ENCODE results near the gene POLDIP2. TPM values are rescaled to one million over a fixed set of nuclear protein-coding genes. Genes with fewer than 3 reads are reported as not detected.

The POLDIP2 gene
- total RNA-seq, 2 experiments from 2014 or later: 128 to 133 TPM

- POLR2A ChIA-PET: interaction anchor here (0.6 kb wide), 1 partner anchor 8 kb away, joined by 3 read pairs; no protein-coding TSS in a partner anchor
- CTCF ChIA-PET: no interaction called here
Measured at GRCh38 chr17:28391401-28391800, 34.1 kb upstream of the POLDIP2 start.

DNA sequence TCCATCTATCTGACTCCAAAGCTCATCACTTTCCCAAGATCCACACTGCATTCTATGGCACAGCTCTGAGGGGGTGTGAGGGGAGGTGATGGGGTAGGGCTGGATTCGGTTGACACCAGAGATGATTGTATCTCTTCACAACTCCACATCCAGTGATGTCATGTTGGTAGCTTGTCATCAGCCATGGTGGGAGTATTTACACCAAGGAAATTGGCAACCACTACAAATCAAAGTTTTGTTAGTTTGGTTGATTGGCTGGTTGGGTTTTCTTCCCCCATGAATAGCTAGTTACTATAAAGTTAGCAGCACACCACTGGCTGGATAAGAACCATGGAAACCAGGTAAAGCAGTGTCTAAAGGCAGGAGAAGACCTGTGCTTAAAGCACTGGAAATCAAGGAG, 33.7 kb upstream of the POLDIP2 start:
- POLR2A ChIA-PET: interaction anchor here (0.6 kb wide), 1 partner anchor 9 kb away, joined by 3 read pairs; no protein-coding TSS in a partner anchor
- CTCF ChIA-PET: no interaction called here

DNA sequence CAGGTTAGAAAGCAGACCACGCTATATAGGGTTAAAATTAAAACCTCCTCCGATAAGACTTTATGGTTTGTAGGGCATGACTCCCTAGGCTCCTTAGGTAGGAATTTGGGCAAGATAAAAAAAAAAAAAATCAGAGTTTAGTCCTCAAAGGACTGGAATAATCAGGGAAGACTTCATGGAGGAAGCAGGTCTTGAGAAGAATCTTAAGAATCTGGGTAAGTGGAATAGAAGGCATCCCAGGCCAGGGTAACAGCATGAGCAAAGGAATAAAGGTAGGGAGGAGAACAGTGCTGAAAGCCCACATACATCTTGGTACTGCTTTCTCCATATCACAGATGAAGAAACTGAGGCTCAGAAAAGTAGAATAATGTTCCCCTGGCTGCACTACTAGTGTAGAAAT, 33.2 kb upstream of the POLDIP2 start:
- ChIA-PET CTCF (no interaction called here), POLR2A (no interaction called here)

- ChIA-PET POLR2A (no interaction called here), CTCF (interaction anchor here (0.7 kb wide), 1 partner anchor 15 kb away, joined by 3 read pairs; no protein-coding TSS in a partner anchor)
Measured at GRCh38 chr17:28390141-28390540, 32.8 kb upstream of the POLDIP2 start.

- ChIA-PET POLR2A (interaction anchor here (0.6 kb wide), 1 partner anchor 13 kb away, joined by 3 read pairs; no protein-coding TSS in a partner anchor), CTCF (interaction anchor here (0.9 kb wide), 1 partner anchor 59 kb away, joined by 3 read pairs; no protein-coding TSS in a partner anchor)
Measured at GRCh38 chr17:28388106-28388505, 30.8 kb upstream of the POLDIP2 start.

DNA sequence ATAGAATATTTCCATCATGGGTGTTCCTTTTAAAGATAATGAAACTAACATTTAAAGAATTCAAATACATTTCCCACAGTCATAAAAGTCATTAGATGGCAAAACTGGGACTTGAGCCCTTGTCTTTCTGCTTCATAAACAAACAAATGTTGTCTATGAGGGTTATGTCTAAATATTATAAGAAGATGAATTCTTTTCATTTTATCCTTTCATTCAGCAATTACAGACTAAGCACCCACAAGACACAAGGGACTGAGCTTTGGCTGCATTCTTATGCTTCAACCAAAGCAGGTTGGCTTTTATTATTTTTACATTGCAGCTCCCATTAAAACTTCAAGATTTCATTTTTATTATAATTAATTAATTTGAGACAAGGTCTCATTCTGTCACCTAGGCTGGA, 29.1 kb upstream of the POLDIP2 start:
- ChIA-PET CTCF (no interaction called here), POLR2A (interaction anchor here (0.5 to 0.8 kb wide), 2 partner anchors 9 to 29 kb away, joined by 3 read pairs; partner anchors contain the start of gene POLDIP2)

GRCh38 chr17:28385406-28385805, 28.1 kb upstream of the POLDIP2 start:
- CTCF ChIA-PET: interaction anchor here (0.9 to 1.2 kb wide), 2 partner anchors 50 to 110 kb away, joined by 3 read pairs; partner anchors contain the start of gene TNFAIP1

GRCh38 chr17:28385037-28385400, 27.7 kb upstream of the POLDIP2 start:
- POLR2A ChIA-PET: interaction anchor here (0.5 to 1.9 kb wide), 7 partner anchors 9 to 190 kb away, joined by 3 to 15 read pairs (median 5); partner anchors contain the start of genes IFT20, POLDIP2, SARM1 and TNFAIP1
- CTCF ChIA-PET: interaction anchor here (0.9 to 1.2 kb wide), 2 partner anchors 49 to 110 kb away, joined by 3 read pairs; partner anchors contain the start of gene TNFAIP1

More at GRCh38 chr17:28385406-28385805, 28.1 kb upstream of the POLDIP2 start:
- POLR2A ChIA-PET: interaction anchor here (1.5 to 1.9 kb wide), 4 partner anchors 28 to 190 kb away, joined by 3 to 11 read pairs (median 4); partner anchors contain the start of genes IFT20, POLDIP2 and TNFAIP1

DNA sequence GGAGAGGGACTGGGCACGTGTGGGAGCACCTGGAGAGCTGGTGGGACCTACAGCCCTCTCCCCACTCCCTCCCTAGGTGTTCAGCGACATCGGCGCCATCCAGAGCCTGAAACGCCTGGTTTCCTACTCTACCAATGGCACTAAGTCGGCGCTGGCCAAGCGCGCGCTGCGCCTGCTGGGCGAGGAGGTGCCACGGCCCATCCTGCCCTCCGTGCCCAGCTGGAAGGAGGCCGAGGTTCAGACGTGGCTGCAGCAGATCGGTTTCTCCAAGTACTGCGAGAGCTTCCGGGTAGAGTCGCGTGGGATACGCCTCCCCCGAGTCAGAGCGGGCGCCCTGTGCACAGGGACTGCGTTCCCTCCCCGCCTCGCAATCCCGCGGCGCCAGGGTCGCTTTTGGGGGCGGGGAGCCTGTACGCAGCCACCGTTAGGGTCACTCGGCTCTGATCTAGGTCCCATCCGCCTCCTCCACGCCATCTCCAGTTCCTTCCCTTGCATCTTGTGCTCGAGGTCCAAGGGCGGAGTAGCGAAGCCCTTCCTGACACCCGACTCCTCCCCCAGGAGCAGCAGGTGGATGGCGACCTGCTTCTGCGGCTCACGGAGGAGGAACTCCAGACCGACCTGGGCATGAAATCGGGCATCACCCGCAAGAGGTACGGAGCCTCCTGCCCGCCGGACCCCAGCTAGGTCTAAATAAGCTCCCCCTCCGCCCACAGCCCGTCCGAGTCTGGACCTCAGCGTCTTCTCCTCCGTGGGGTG, 27.1 kb upstream of the POLDIP2 start:
- ChIA-PET POLR2A (interaction anchor here (0.5 to 1.9 kb wide), 8 partner anchors 8 to 191 kb away, joined by 3 to 15 read pairs (median 4); partner anchors contain the start of genes IFT20, POLDIP2, SARM1 and TNFAIP1), CTCF (interaction anchor here (0.9 to 1.2 kb wide), 5 partner anchors 21 to 111 kb away, joined by 3 to 4 read pairs (median 3); partner anchors contain the start of gene TNFAIP1)

GRCh38 chr17:28381141-28381825, 24.0 kb upstream of the POLDIP2 start:
- POLR2A ChIA-PET: no interaction called here
- CTCF ChIA-PET: interaction anchor here (1.6 kb wide), 1 partner anchor 29 kb away, joined by 3 read pairs; no protein-coding TSS in a partner anchor

- POLR2A ChIA-PET: no interaction called here
- CTCF ChIA-PET: interaction anchor here (0.7 to 1.0 kb wide), 3 partner anchors 11 to 191 kb away, joined by 3 to 5 read pairs (median 5); no protein-coding TSS in a partner anchor
Measured at GRCh38 chr17:28379814-28380801, 22.8 kb upstream of the POLDIP2 start.

DNA sequence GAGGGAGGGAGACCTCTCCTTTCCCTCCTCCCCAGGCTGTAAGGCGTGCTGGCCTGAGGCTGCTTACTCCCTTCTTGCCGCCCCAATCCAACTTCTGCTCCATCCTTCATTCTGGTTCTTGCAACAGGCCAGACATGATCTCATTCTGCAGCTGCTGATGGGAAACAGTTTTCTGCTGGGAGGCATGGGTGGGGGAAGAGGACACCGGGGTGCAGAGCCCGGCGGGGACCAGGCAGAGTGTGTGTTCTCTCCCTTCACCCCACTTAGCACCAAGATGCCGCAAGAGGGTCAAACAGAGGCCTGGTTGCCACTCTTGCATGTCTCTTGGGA, 15.6 kb upstream of the POLDIP2 start:
- POLR2A ChIA-PET: no interaction called here
- CTCF ChIA-PET: interaction anchor here (1.0 kb wide), 1 partner anchor 34 kb away, joined by 3 read pairs; no protein-coding TSS in a partner anchor

- CTCF ChIA-PET: interaction anchor here (1.0 kb wide), 1 partner anchor 34 kb away, joined by 3 read pairs; no protein-coding TSS in a partner anchor
- POLR2A ChIA-PET: interaction anchor here (1.1 to 1.7 kb wide), 2 partner anchors 12 to 15 kb away, joined by 3 to 15 read pairs; partner anchors contain the start of gene POLDIP2
Measured at GRCh38 chr17:28372203-28372944, 15.0 kb upstream of the POLDIP2 start.

DNA sequence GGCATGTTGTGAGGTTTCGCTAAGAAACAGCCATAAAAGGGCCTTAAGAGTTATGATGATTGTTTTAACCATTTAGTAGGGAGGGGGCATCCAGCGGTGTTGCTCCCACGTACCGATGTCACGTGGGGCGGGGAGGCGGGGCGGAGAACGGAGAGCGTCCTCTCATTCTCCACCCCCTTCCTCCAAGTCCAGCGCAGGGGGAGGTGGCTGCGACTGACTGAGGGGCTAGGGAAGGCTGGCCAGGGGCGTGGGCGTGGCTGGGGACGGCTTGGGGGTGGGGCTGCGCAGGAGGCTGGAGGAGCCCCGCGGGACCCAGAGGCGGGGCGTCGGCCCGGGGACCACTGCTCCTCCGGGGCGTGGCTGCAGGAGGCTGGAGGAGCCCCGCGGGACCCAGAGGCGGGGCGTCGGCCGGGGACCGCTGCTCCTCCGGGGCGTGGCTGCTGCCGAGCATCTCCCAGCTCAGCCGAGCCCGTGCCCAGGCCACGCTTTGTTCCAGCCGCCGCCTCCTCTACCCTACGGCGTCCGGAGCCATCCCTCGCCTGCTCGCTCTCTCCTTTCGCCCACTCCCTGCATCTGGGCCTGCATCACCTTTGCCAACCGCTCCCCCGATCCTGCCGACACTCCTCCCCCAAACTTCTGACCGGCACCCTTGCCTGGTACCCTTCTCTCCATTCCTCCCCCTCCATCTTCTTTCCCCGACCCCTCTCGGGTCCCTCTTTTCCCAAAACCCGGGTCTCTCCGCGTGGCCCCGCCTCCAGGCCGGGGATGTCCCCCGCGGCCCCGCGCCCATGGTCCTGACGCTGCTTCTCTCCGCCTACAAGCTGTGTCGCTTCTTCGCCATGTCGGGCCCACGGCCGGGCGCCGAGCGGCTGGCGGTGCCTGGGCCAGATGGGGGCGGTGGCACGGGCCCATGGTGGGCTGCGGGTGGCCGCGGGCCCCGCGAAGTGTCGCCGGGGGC, 14.2 kb upstream of the POLDIP2 start, which contains the start of gene SARM1:
Gene SARM1, plus strand, starts transcription at position 450 of the 958 bp plus-strand sequence. Its CDS starts 339 bp downstream, at position 789.
- ChIA-PET POLR2A (interaction anchor here (1.1 to 1.7 kb wide), 2 partner anchors 13 to 14 kb away, joined by 3 to 15 read pairs; partner anchors contain the start of gene POLDIP2), CTCF (interaction anchor here (1.0 kb wide), 1 partner anchor 35 kb away, joined by 3 read pairs; no protein-coding TSS in a partner anchor)

- ChIA-PET POLR2A (interaction anchor here (1.4 kb wide), 1 partner anchor 13 kb away, joined by 5 read pairs; the partner anchor contains the start of gene POLDIP2), CTCF (no interaction called here)
Measured at GRCh38 chr17:28370744-28371103, 13.4 kb upstream of the POLDIP2 start.

- ChIA-PET CTCF (no interaction called here), POLR2A (interaction anchor here (1.4 kb wide), 1 partner anchor 13 kb away, joined by 5 read pairs; the partner anchor contains the start of gene POLDIP2)
Measured at GRCh38 chr17:28370035-28370743, 12.9 kb upstream of the POLDIP2 start, which contains the start of gene VTN. VTN (minus strand) TSS chr17:28370307; CDS start chr17:28370203, 104 bp downstream.

Measured in activated CD8-positive, alpha-beta memory T cell treated with anti-CD3 and anti-CD28 coated beads for 36 hours (primary cell).